Midbrain (tissue), 1 donor: ENCODE results near the gene STOX1.
"Not testable (repeated sequence)": the region's sequence is repeated elsewhere in the genome, so short reads cannot be mapped to it uniquely, and the experiment has no call there.

Experiments
- DNase-seq: peaks from one replicate; lab custom pipeline; 2025; lab: John Stamatoyannopoulos, UW

Gene STOX1

GRCh38 chr10:68828833-68829232 is 1.5 kb downstream of the STOX1 start:
- no peak for DNase-seq

DNA sequence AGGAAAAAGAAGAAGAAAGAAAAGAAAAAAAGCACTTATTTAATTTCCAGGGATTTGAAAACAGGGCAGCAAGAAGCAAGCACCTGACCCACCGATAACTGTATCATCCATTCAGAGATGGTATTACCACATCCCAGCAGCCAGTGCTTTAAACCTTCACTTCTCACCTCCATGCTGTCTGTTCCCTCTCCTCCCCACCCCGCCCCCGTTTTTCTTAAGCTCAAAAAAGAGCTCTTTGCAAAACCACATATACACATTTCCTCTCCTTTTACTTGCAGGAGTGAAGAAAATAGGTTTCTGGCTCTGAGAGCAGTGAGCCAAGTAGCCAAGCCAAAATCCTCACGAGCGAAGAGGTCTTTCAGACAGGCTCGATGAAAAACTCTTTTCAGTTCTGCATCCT is 2.2 kb downstream of the STOX1 start:
- DNase-seq: no peak

GRCh38 chr10:68829952-68830351 is 2.6 kb downstream of the STOX1 start:
- no peak for DNase-seq

GRCh38 chr10:68831961-68832455 is 4.7 kb downstream of the STOX1 start:
- DNase-seq: no peak

- no peak for DNase-seq
Observed at GRCh38 chr10:68832601-68833000, 5.3 kb downstream of the STOX1 start.

DNA sequence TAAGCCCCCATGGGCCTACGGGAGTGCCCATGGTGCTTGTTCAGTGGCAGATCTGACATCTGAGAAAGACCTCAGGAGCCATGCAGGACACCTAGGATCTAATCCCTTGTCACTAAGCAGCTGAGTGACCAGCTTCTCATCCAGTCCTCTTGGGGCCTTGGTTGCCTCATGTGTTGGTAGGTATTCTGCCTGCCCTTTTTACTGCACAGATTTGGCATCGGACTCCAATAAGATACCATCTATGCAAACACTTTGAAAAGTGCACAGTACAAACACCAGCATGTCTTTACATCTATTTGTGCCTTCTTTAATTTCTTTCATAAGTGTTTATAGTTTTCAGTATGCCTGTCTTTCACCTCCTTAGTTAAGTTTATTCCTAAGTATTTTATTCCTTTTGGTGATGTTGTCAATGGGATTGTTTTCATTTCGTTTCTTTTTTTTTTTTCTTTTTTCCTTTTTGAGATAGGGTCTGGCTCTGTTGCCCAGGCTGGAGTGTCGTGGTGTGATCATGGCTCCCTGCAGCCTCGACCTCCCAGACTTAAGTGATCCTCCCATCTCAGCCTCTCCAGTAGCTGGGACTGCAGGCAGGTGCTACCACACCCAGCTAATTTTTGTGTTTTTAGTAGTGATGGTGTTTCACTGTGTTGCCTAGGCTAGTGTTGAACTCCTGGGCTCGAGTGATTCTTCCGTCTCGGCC is 10.4 kb downstream of the STOX1 start:
- no peak for DNase-seq

GRCh38 chr10:68840650-68841049 is 13.3 kb downstream of the STOX1 start:
- not testable (repeated sequence) for DNase-seq

GRCh38 chr10:68848281-68848680 is 20.9 kb downstream of the STOX1 start:
- DNase-seq: no peak

DNA sequence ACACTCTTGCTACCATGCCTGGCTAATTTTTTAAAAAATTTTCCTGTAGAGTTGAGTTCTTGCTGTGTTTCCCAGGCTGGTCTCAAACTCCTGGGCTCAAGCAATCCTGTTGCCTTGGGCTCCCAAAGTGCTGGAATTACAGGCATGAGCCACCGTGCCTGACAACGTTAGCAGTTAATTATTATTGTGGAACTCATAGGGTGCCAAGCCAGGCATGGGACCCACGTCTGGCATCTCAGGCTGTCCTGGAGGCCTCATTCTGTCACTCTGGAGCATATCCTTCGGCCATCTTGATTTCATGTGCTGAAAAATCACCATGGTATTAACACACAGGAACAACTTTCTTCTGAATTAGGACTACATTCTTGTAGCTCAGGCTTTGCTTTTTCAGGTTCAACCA is 21.5 kb downstream of the STOX1 start:
- no peak for DNase-seq

GRCh38 chr10:68856352-68856751 is 29.0 kb downstream of the STOX1 start:
- no peak for DNase-seq

GRCh38 chr10:68857005-68857404 is 29.7 kb downstream of the STOX1 start:
- DNase-seq: no peak

- DNase-seq: no peak
Observed at GRCh38 chr10:68861253-68861652, 33.9 kb downstream of the STOX1 start.

- no peak for DNase-seq
Observed at GRCh38 chr10:68864611-68865010, 37.3 kb downstream of the STOX1 start.

- DNase-seq: not testable (repeated sequence)
Observed at GRCh38 chr10:68868173-68868572, 40.8 kb downstream of the STOX1 start.

DNA sequence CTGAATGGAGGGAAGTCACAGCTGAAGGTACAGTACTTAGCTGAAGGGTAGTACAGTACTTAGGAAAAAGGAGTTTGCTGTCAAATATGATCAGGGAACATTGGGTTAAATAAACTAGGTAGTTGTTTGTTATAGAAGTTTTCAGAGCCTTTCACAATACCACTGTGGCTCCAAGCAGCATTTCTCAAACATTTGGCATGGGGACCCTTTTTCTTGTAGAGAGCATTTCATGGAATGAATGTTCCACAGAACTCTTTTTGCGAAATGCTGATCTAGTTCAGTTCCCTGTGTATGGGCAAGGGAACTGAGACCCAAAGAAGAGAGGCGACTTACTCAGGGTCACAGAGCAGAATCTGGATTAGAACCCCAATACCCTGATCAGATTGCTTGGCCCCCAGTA is 42.3 kb downstream of the STOX1 start:
- peak; percentile 26 for DNase-seq

- DNase-seq: no peak
Observed at GRCh38 chr10:68870061-68870460, 42.7 kb downstream of the STOX1 start.

DNA sequence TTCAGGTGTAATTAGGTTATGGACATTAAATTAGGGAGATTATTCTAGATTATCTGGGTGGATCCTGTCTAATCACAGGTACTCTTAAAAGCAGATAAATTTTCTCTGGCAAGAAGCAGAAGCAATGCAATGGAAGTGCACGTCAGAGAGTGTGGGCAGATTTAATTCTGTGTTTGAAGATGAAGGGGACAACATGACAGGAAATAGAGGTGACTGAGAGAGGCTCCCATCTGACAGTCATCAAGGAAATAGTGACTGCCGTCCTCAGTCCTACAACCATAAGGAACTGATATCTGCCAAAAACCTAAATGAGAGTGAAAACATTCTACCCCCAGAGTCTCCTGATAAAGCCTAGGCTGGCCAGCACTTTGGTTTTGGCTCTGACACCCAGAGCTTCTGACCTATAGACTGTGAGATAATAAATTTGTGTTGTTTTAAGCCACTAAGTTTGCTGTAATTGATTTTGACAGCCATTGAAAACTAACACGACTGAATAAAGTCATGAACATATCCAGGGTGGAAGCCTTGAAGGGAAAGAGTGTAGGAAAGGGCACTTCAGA is 43.3 kb downstream of the STOX1 start:
- DNase-seq: no peak

DNA sequence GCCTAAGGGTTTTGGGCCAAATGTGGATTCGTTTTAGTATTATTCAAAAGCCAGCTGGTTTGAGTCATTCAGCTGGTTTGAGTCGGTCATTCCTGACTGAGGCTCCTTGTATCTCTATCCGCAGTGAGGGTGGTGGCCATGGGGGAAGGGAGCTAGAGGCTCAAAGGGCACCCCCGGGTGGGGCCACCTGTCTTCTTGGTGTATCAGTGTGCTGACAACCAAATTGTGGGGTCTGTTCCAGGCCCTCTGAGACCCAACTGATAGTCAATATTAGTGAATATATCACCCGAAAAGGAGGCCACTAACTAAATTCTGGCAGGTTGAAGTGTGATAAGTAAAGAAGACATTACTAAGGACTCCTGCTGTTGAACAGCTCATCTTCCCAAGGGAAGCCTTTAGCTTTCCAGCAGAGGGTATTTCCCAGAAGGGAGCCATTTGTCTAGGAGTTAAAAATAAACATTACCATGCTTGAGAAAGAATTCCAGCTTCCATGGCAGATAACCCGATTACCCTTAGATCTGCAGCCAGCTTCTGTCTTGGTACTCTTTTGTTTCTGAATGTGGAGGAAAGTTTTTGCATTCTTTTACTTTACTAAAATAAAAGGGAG is 43.9 kb downstream of the STOX1 start:
- no peak for DNase-seq

GRCh38 chr10:68871731-68872342 is 44.5 kb downstream of the STOX1 start:
- peak; percentile 28 for DNase-seq

DNA sequence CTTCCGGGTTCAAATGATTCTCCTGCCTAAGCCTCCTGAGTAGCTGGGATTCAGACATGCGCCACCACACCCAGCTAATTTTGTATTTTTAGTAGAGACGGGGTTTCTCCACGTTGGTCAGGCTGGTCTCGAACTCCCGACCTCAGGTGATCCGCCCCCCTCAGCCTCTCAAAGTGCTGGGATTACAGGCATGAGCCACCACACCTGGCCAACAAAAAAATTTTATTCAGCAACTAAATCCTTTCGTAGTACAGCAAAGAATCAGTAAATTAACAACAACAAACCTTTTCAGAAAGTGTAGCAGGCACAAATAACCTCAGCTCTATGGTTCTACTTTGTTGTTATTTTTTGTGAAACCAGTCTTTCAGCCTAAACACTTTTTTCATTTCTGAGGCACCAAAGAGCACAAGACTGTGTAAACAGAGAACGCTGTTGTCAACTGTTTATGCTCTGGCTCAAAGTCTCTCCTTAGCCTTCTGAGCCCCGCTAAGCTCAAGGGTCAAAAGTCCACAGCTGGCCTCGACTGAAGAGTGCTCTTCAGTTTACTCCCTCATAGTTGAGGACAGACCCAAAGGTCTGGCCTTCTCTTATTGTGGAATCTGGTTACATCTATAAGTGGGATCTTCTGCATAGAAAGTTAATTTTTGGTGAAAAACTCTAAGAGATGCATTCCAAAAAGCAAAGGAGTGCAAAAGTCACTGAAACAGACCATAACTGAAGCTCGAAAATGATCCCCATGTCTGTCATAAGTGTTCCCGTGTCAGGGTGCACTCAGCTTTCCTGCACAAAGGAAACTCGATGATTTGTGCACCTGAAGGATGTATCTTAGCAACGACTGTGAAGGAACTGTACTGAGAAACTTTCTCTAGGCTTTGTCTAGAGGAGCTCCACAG is 49.2 kb downstream of the STOX1 start:
- no peak for DNase-seq

- no peak for DNase-seq
Observed at GRCh38 chr10:68877482-68878110, 50.3 kb downstream of the STOX1 start.
